GM23338 (cell line): ENCODE measurements around the gene PDE4D. TPM values are rescaled to one million over a fixed set of nuclear protein-coding genes. Genes with fewer than 3 reads are reported as not detected.

ENCODE experiments used
- ATAC-seq: fragments of 200-7000 bp; cut with Tn5 transposase; 3 replicates; pipeline ENCODE4 v1.9.1; 2020
- DNase-seq: peaks from one replicate; pipeline ENCODE4 v3.0.0-alpha.2; 2015; ENCODE audit warnings: low spot score
- H2AFZ ChIP-seq: fragments of 200-600 bp; sonication (generic); 2 replicates; pipeline ENCODE4 v1.8.0; 2016; ENCODE audit warnings: antibody characterized with exemption, mild to moderate bottlenecking, moderate library complexity
- H3F3A ChIP-seq: fragments of 200-600 bp; sonication (generic); replicated peaks from 2 replicates; pipeline ENCODE4 v1.8.0; 2017; ENCODE audit warnings: antibody characterized with exemption, mixed run types, low read depth
- H3K27ac ChIP-seq: fragments of 200-600 bp; sonication (generic); 2 replicates; pipeline ENCODE4 v1.6.1; 2016; ENCODE audit warnings: low read depth
- H3K27me3 ChIP-seq: fragments of 200-600 bp; sonication (generic); 2 replicates; pipeline ENCODE4 v1.8.0; 2016; ENCODE audit warnings: mild to moderate bottlenecking, mixed run types, moderate library complexity; ENCODE audit not compliant: insufficient read depth
- H3K36me3 ChIP-seq: fragments of 200-600 bp; sonication (generic); 2 replicates; pipeline ENCODE4 v1.8.0; 2016; ENCODE audit warnings: mild to moderate bottlenecking; ENCODE audit not compliant: insufficient read depth
- H3K4me1 ChIP-seq: fragments of 200-600 bp; sonication (generic); 2 replicates; pipeline ENCODE4 v1.8.0; 2016; ENCODE audit warnings: mild to moderate bottlenecking, moderate library complexity; ENCODE audit not compliant: insufficient read depth
- H3K4me2 ChIP-seq: fragments of 200-600 bp; sonication (generic); 2 replicates; pipeline ENCODE4 v1.7.1; 2017; ENCODE audit warnings: mixed run types
- H3K4me3 ChIP-seq: fragments of 200-600 bp; sonication (generic); 2 replicates; pipeline ENCODE4 v1.6.1; 2016; ENCODE audit warnings: mixed run types
- H3K79me2 ChIP-seq: fragments of 200-600 bp; sonication (generic); replicated peaks from 2 replicates; pipeline ENCODE4 v1.8.0; 2017; ENCODE audit warnings: mild to moderate bottlenecking; ENCODE audit not compliant: insufficient read depth
- H3K9me2 ChIP-seq: fragments of 200-600 bp; sonication (generic); 2 replicates; pipeline ENCODE4 v1.8.0; 2017; ENCODE audit not compliant: insufficient read depth
- H4K20me1 ChIP-seq: fragments of 200-600 bp; sonication (generic); replicated peaks from 2 replicates; pipeline ENCODE4 v1.8.0; 2017; ENCODE audit warnings: mild to moderate bottlenecking; ENCODE audit not compliant: insufficient read depth
- H3K27ac Mint-ChIP-seq: 2 replicates; pipeline ENCODE4 v1.8.0; 2020; ENCODE audit warnings: inconsistent platforms, mild to moderate bottlenecking, moderate library complexity, mixed read lengths
- H3K27me3 Mint-ChIP-seq: 3 replicates; pipeline ENCODE4 v1.8.0; 2022; ENCODE audit warnings: low read depth, mild to moderate bottlenecking, moderate library complexity, mixed read lengths, inconsistent platforms; ENCODE audit not compliant: insufficient read depth, poor library complexity
- H3K36me3 Mint-ChIP-seq: 3 replicates; pipeline ENCODE4 v1.8.0; 2021; ENCODE audit warnings: low read depth, mild to moderate bottlenecking, inconsistent platforms, moderate library complexity, mixed read lengths
- H3K4me1 Mint-ChIP-seq: 3 replicates; pipeline ENCODE4 v1.8.0; 2020; ENCODE audit warnings: mild to moderate bottlenecking, inconsistent platforms, mixed read lengths
- H3K4me3 Mint-ChIP-seq: 3 replicates; pipeline ENCODE4 v1.8.0; 2021; ENCODE audit warnings: moderate library complexity, mild to moderate bottlenecking, inconsistent platforms, mixed read lengths
- H3K9me3 Mint-ChIP-seq: 3 replicates; pipeline ENCODE4 v1.8.0; 2020; ENCODE audit warnings: moderate library complexity, mild to moderate bottlenecking, inconsistent platforms, mixed read lengths
- CREB1 ChIP-seq: fragments of 250-450 bp; sonication (Bioruptor Pico); IDR thresholded peaks from 2 replicates; pipeline ENCODE4 v1.5.0; 2020; ENCODE audit warnings: low read depth, mild to moderate bottlenecking, moderate library complexity
- EZH2 ChIP-seq: fragments of 200-600 bp; sonication (generic); IDR thresholded peaks from one replicate; pipeline ENCODE4 v1.8.0; 2017; ENCODE audit warnings: antibody characterized with exemption, mild to moderate bottlenecking, low read depth; ENCODE audit not compliant: unreplicated experiment
- EZH2phosphoT487 ChIP-seq: fragments of 200-600 bp; sonication (generic); IDR thresholded peaks from one replicate; pipeline ENCODE4 v1.8.1; 2018; ENCODE audit warnings: antibody characterized with exemption; ENCODE audit not compliant: unreplicated experiment
- NANOG ChIP-seq: IDR thresholded peaks from 2 replicates; pipeline ENCODE4 v1.6.1; 2016; ENCODE audit warnings: antibody characterized with exemption, borderline replicate concordance
- STAT1 ChIP-seq: IDR thresholded peaks from one replicate; pipeline ENCODE4 v1.6.1; 2016; ENCODE audit warnings: antibody characterized with exemption; ENCODE audit not compliant: unreplicated experiment
- ZNF114 ChIP-seq: fragments of 250-450 bp; sonication (Bioruptor Pico); IDR thresholded peaks from 2 replicates; pipeline ENCODE4 v1.5.0; 2020; ENCODE audit warnings: mild to moderate bottlenecking, moderate library complexity
- ZNF331 ChIP-seq: fragments of 250-450 bp; sonication (Bioruptor Pico); IDR thresholded peaks from 2 replicates; pipeline ENCODE4 v1.5.0; 2020; ENCODE audit warnings: low read depth, mild to moderate bottlenecking, moderate library complexity
- polyA plus RNA-seq: library from polyadenylated mRNA; unstranded; fragments of >200 nt; fragmentation: Nextera tagmentation; extraction: Ambion mirVana; gene quantifications from 2 replicates; pipeline ENCODE4 v1.2.1, GENCODE V29; 2016
- total RNA-seq: library from RNA; depleted of rRNA; stranded (reverse); fragments of >200 nt; shearing (Covaris generic); gene quantifications from 2 replicates; pipeline ENCODE4 v1.2.3, GENCODE V29; 2014
- TF ChIP-seq, protein P1 (sequence below): fragments of 250-450 bp; sonication (Bioruptor Pico); IDR thresholded peaks from 2 replicates; pipeline ENCODE4 v1.5.0; 2020; ENCODE audit warnings: mild to moderate bottlenecking, moderate library complexity
- TF ChIP-seq, protein P2 (sequence below): IDR thresholded peaks from 2 replicates; pipeline ENCODE4 v1.6.1; 2016; ENCODE audit warnings: antibody characterized with exemption

Gene PDE4D
- total and polyA plus RNA-seq, 2 experiments from 2014 or later = 2.1 to 4.7 TPM

DNA sequence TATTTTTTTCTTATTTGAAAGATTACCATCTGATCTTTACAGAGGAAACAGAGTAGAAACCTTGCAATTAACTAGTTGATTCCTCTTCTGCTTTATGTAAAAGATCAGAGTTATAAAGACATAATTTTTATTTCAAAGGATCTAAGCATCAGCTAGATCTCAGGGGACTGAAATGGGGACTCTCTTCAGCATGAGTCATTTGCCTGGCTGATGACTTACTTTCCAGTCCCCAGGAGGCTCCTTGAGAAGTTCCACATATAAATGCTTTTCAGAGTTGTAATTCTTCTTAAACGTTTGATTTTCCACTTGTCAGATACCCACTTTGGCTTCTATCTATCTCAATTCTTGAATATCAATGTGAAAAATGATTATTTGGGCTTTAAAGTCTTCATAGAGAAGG lies 921.2 kb downstream of the PDE4D start (continued):
- TF ChIP-seq, protein P1, sequence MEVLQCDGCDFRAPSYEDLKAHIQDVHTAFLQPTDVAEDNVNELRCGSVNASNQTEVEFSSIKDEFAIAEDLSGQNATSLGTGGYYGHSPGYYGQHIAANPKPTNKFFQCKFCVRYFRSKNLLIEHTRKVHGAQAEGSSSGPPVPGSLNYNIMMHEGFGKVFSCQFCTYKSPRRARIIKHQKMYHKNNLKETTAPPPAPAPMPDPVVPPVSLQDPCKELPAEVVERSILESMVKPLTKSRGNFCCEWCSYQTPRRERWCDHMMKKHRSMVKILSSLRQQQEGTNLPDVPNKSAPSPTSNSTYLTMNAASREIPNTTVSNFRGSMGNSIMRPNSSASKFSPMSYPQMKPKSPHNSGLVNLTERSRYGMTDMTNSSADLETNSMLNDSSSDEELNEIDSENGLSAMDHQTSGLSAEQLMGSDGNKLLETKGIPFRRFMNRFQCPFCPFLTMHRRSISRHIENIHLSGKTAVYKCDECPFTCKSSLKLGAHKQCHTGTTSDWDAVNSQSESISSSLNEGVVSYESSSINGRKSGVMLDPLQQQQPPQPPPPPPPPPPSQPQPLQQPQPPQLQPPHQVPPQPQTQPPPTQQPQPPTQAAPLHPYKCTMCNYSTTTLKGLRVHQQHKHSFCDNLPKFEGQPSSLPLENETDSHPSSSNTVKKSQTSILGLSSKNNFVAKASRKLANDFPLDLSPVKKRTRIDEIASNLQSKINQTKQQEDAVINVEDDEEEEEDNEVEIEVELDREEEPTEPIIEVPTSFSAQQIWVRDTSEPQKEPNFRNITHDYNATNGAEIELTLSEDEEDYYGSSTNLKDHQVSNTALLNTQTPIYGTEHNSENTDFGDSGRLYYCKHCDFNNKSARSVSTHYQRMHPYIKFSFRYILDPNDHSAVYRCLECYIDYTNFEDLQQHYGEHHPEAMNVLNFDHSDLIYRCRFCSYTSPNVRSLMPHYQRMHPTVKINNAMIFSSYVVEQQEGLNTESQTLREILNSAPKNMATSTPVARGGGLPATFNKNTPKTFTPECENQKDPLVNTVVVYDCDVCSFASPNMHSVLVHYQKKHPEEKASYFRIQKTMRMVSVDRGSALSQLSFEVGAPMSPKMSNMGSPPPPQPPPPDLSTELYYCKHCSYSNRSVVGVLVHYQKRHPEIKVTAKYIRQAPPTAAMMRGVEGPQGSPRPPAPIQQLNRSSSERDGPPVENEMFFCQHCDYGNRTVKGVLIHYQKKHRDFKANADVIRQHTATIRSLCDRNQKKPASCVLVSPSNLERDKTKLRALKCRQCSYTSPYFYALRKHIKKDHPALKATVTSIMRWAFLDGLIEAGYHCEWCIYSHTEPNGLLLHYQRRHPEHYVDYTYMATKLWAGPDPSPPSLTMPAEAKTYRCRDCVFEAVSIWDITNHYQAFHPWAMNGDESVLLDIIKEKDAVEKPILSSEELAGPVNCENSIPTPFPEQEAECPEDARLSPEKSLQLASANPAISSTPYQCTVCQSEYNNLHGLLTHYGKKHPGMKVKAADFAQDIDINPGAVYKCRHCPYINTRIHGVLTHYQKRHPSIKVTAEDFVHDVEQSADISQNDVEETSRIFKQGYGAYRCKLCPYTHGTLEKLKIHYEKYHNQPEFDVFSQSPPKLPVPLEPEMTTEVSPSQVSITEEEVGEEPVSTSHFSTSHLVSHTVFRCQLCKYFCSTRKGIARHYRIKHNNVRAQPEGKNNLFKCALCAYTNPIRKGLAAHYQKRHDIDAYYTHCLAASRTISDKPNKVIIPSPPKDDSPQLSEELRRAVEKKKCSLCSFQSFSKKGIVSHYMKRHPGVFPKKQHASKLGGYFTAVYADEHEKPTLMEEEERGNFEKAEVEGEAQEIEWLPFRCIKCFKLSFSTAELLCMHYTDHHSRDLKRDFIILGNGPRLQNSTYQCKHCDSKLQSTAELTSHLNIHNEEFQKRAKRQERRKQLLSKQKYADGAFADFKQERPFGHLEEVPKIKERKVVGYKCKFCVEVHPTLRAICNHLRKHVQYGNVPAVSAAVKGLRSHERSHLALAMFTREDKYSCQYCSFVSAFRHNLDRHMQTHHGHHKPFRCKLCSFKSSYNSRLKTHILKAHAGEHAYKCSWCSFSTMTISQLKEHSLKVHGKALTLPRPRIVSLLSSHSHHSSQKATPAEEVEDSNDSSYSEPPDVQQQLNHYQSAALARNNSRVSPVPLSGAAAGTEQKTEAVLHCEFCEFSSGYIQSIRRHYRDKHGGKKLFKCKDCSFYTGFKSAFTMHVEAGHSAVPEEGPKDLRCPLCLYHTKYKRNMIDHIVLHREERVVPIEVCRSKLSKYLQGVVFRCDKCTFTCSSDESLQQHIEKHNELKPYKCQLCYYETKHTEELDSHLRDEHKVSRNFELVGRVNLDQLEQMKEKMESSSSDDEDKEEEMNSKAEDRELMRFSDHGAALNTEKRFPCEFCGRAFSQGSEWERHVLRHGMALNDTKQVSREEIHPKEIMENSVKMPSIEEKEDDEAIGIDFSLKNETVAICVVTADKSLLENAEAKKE (CRISPR knock-in tag) = no peak
- no peak for TF ChIP-seq STAT1

DNA sequence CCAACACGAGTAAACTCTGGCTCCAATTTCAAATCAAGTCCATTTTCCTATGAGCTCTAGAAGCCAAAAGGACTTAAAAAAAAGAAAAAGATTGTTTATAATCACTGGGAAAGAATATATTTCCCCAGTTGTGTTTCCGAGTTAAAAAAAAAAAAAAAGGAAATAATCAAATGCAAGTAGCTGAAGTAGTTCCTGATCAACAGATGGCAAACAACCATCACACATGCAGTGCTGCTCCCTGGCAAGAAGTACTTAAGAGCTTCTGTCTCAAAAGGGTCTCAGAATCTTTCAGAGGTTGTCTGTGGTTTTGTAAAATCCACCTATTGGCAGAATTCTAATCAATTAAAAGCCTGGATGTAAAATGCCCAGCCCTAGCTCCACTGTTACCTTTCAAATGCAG lies 922.8 kb downstream of the PDE4D start:
- H3K4me3 ChIP-seq = no peak overlapping the region
- H3K27ac Mint-ChIP-seq = no peak overlapping the region
- no peaks in the 10 kb centered on the region for H3K27me3 ChIP-seq
- no peaks in the 10 kb centered on the region for H3K36me3 Mint-ChIP-seq
- no peak overlapping the region for H3K4me3 Mint-ChIP-seq
- ATAC-seq = no peak
- H2AFZ ChIP-seq = no peak overlapping the region
- no peaks in the 10 kb centered on the region for H3K9me3 Mint-ChIP-seq
- peaks cover 16% of the 10 kb centered on the region for H3K4me1 Mint-ChIP-seq
- H4K20me1 ChIP-seq = no peaks in the 10 kb centered on the region
- no peaks in the 10 kb centered on the region for H3K79me2 ChIP-seq
- no peak for TF ChIP-seq EZH2
- no peak for TF ChIP-seq NANOG
- no peak for TF ChIP-seq STAT1
- TF ChIP-seq, protein P2, sequence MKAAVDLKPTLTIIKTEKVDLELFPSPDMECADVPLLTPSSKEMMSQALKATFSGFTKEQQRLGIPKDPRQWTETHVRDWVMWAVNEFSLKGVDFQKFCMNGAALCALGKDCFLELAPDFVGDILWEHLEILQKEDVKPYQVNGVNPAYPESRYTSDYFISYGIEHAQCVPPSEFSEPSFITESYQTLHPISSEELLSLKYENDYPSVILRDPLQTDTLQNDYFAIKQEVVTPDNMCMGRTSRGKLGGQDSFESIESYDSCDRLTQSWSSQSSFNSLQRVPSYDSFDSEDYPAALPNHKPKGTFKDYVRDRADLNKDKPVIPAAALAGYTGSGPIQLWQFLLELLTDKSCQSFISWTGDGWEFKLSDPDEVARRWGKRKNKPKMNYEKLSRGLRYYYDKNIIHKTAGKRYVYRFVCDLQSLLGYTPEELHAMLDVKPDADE = no peak
- TF ChIP-seq ZNF331 (CRISPR knock-in tag) = no peak
- TF ChIP-seq EZH2phosphoT487 = no peak
- TF ChIP-seq ZNF114 = no peak
- TF ChIP-seq CREB1 (CRISPR knock-in tag) = no peak
- H3K27ac ChIP-seq = no peak overlapping the region
- no peaks in the 10 kb centered on the region for H3F3A ChIP-seq
- H3K4me2 ChIP-seq = no peak overlapping the region
- no peaks in the 10 kb centered on the region for H3K36me3 ChIP-seq
- no peaks in the 10 kb centered on the region for H3K27me3 Mint-ChIP-seq
- DNase-seq = no peak
- H3K4me1 ChIP-seq = peaks cover 7% of the 10 kb centered on the region; the same call in 1 of the 2 replicates
- H3K9me2 ChIP-seq = 0 out of 2 replicates have a peak, but pooled peaks cover 6% of the 10 kb centered on the region
